ENCODE data around the gene MRPL52.

GRCh38 chr14:22814941-22815713 lies 14.6 kb upstream of the MRPL52 start, which contains the start of gene SLC7A7:
- TF ChIP-seq POLR2AphosphoS5 (IDR thresholded peaks at IDR 0.05; ENCODE audit: low read depth, low read length) (no peak), TCF7L2 (IDR thresholded peaks at IDR 0.05; ENCODE audit: low read depth, low read length) (no peak)
